GM18909 (cell line): ENCODE results near the gene FPR2.

Source experiments
- ATAC-seq: cut with Tn5 transposase; IDR thresholded peaks from one replicate; pipeline ENCODE4 v1.9.1; 2021; ENCODE audit warnings: mild to moderate bottlenecking; ENCODE audit not compliant: unreplicated experiment, poor library complexity

The FPR2 gene

DNA sequence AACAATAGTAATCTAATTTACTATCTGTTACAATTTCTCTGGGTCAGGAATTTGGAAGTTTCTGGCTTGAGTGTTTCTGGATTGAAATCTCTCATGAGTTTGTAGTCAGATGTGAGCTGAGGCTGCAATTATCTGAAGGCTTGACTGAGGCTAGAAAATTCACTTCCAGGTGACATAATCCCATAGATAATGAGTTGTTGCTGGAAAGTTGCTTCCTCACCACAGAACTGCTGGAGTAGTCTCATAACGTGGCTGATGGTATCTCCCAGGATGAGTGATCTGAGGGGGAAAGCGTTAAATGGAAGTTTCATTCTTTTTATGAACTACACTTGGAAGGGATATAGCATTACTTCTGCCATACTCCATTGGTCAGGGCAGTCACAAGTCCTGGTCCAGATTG, 18.7 kb downstream of the FPR2 start:
- no peak for ATAC-seq

- no peak for ATAC-seq
Observed at GRCh38 chr19:51780270-51780669, 19.3 kb downstream of the FPR2 start.

- no peak for ATAC-seq
Observed at GRCh38 chr19:51781999-51782398, 21.0 kb downstream of the FPR2 start.

- ATAC-seq = no peak
Observed at GRCh38 chr19:51783372-51783771, 22.4 kb downstream of the FPR2 start.

DNA sequence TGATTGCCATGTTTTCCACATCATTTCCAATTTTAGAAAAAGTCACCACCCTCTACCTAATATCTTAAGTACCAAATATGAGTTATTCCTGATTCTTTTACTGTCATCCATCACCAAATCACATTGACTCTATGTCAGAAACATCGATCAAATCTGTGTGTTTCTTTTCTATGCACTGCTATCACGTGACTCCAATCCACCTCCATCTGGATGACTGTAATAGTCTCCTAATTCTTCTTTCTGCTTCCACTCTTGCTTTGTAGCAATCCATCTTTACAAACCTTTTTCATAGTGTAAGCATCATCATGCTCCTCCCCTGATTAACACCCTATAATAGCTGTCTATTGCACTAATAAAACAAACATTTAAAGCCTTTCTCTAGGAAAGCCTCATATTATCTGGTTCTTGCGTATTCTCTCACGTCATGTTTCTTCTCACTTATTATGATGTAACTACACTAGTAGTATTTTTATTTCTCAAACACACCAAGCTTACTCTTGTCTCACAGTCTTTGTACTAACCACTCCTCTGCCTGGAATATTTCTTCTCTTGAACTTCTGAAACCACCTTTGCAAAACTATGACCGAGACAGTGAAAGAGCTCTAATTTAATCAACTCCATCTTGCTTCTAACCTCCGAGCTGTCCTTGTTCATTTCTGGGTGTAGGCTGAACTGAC, 23.3 kb downstream of the FPR2 start:
- no peak for ATAC-seq

DNA sequence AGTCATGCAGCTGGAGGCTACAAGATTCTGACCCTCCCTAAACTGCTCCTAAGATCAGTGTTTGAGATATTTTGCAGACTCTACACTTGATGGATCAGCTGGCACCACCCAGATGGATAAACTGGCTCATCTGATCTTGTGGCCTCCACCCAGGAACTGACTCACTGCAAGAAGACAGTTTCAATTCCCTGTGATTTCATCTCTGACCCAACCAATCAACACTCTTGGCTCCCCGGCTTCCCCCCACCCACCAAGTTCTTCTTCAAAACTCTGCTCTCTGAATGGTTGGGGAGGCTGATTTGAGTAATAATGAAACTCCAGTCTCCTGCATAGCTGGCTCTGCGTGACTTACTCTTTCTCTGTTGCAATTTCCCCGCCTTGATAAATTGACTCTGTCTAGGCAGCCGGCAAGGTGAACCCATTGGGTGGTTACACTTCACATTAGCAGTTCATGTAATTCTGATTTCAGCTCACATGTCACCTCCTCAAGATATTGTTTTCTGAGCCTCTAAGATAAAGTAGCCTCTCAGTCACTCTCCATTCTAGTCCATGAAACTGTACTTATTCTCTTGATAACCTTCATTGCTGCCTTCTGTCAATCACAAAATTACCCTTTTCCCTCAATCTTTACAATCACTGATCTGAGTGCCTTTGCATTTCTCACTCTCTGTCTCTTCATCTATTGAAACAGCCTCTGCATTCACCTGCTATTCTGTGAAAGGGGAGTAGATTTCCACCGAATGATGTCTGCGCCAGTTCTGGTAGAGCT, 24.1 kb downstream of the FPR2 start:
- no peak for ATAC-seq

- no peak for ATAC-seq
Observed at GRCh38 chr19:51786646-51787494, 25.9 kb downstream of the FPR2 start.

GRCh38 chr19:51788029-51788428, 27.0 kb downstream of the FPR2 start:
- ATAC-seq = no peak

- ATAC-seq = no peak
Observed at GRCh38 chr19:51789061-51789795, 28.2 kb downstream of the FPR2 start.

- no peak for ATAC-seq
Observed at GRCh38 chr19:51792932-51793331, 32.0 kb downstream of the FPR2 start.

- ATAC-seq = no peak
Observed at GRCh38 chr19:51793994-51794393, 33.0 kb downstream of the FPR2 start.

DNA sequence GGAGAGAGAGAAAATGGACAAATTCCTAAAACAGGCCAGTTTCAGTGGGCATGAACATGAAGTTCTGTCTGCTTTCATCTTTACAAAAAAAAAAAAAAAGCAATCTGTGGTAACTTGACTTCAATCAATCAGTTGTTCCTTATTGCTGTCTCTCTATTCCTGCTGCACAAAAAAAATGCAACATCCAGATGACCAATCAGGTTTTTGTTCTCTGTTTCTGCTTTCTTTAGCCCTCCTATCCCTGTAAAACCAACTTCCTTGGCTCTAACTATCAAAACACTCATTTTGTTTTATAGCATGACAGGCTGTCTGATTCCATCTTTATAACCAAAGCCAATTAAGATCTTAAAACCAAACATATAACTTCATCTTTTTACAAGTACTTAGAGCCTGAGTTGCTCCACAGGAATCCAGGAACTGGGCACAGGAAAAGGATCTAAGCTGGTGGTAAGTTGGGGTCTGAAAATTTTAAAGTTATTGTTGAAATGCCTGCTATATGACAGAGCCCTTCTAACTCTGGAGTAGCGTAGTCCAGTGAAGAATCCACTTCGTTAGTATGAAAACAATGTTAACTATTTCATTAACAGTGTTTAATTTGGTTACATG, 34.0 kb downstream of the FPR2 start, which contains the start of gene FPR3:
Gene FPR3, plus strand, starts transcription at position 273 of the 606 bp plus-strand sequence. CDS start 28,592 bp downstream, outside the sequence.
- ATAC-seq = no peak

GRCh38 chr19:51796195-51796679, 35.3 kb downstream of the FPR2 start:
- ATAC-seq = no peak

DNA sequence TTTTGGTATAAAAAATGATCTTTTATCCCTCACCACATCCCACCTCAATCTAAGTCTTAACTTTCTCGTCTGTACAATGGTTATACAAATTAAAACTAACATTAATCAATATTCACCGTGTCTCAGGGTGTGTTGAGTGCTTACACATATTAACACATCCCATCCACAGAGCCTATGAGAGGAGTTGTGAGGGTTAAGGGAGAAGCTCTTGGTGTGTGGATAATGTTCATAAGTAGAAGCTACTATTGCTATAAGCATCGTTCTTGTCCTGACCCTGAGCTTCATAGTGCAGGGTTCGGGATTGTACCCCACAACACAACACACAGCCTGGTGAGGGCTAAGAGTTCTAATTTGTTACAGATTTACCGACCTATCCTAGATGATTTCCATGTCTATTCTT, 36.5 kb downstream of the FPR2 start:
- no peak for ATAC-seq

DNA sequence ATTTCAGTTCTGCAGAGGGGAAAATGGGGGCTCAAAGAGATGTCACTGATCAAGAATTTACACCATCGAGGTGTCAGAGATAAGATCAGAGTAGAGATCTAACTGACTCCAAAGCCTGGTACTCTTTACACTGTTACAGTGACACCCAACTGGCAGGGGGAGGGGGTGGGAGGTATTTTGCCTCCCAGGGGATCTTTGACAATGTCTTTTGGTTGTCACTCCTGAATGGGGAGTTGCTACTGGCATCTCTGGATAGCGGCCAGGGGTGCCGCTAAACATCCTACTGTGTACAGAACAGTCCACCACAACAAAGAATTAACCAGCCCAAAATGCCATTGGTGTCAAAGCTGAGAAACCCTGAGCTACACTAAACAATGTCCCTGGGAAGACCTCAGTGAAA, 37.1 kb downstream of the FPR2 start:
- no peak for ATAC-seq

GRCh38 chr19:51799034-51799773, 38.2 kb downstream of the FPR2 start:
- ATAC-seq = no peak

DNA sequence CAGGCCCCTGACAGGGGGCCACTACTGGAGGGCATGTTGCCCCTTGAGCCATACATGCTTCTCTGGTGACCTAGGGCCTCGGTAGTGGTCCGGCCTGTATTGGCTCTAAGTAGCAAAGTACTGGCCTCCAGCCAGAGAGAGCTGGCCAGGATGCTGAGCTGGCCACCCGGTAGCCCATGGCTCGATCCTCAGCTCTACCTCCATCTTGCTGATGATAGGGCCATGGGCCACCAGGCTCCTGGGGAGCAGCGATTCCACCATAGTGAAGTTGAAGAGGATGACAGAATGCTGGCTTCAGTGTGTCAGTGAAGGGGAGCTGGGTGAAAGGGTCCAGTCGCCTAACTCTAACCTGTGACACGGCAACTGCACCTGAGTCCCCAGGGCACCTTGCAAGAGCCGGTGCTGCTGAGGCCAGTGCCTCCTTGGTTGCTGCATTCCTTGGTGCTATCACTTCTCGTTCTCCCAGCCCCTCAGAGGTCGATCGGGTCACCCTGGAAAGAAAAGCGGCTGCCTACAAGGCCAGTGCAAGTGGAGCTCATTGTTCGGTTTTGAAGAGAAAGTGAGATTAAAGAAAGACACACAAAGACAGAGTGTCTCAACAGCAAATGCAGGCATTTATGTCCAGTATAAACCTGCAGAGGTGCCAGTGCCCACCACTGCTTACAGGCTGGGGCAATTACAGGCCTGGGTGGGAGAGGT, 38.9 kb downstream of the FPR2 start:
- no peak for ATAC-seq

- ATAC-seq = no peak
Observed at GRCh38 chr19:51800473-51801244, 39.7 kb downstream of the FPR2 start.
